IMR-90 (cell line): ENCODE results near the gene CCDC69. TPM values are rescaled to one million over a fixed set of nuclear protein-coding genes. Genes with fewer than 3 reads are reported as not detected.

Experiments used
- ATAC-seq: fragments of 200-7000 bp; cut with Tn5 transposase; 2 replicates; pipeline ENCODE4 v1.9.1; 2020; ENCODE audit warnings: low read depth, mild to moderate bottlenecking, moderate library complexity
- BruUV-seq: library from RNA; stranded (reverse); fragments of 400-500 nt; replicated peaks from 2 replicates; lab custom pipeline; 2021; lab: Mats Ljungman, UMichigan
- CTCF ChIA-PET: fragments of 300-600 bp; formaldehyde crosslinking; extraction: SDS; loops from one replicate; lab custom pipeline; 2021; ENCODE audit warnings: antibody characterized with exemption; lab: Yijun Ruan, JAX
- POLR2A ChIA-PET: fragments of 300-600 bp; sonication (Branson Sonifier 250); formaldehyde crosslinking; loops from one replicate; lab custom pipeline; 2022; ENCODE audit warnings: antibody characterized with exemption; ENCODE audit not compliant: unreplicated experiment; lab: Charles Lee
- DNase-seq: peaks from one replicate; pipeline ENCODE4 v3.0.0; 2013
- H2AFZ ChIP-seq: replicated peaks from 2 replicates; pipeline ENCODE3; 2013; ENCODE audit warnings: low read length, mild to moderate bottlenecking; ENCODE audit not compliant: poor library complexity
- H2AK5ac ChIP-seq: 2 replicates; pipeline ENCODE4 v1.6.1; 2013; ENCODE audit warnings: low read depth, low read length, inconsistent platforms
- H2AK9ac ChIP-seq: replicated peaks from 2 replicates; pipeline ENCODE3; 2013; ENCODE audit warnings: mild to moderate bottlenecking, low read depth, low read length, moderate library complexity; ENCODE audit not compliant: poor library complexity
- H2BK120ac ChIP-seq: 2 replicates; pipeline ENCODE4 v1.6.1; 2013; ENCODE audit warnings: low read depth, low read length, inconsistent platforms
- H2BK15ac ChIP-seq: 3 replicates; pipeline ENCODE4 v1.6.1; 2013; ENCODE audit warnings: low read depth, low read length, inconsistent platforms
- H2BK20ac ChIP-seq: 2 replicates; pipeline ENCODE4 v1.6.1; 2013; ENCODE audit warnings: low read depth, mild to moderate bottlenecking, inconsistent platforms, low read length, moderate library complexity
- H2BK5ac ChIP-seq: 2 replicates; pipeline ENCODE4 v1.6.1; 2013; ENCODE audit warnings: mild to moderate bottlenecking, low read depth, low read length, inconsistent platforms; ENCODE audit not compliant: poor library complexity, severe bottlenecking
- H3K14ac ChIP-seq: replicated peaks from 2 replicates; pipeline ENCODE4 v1.6.1; 2013; ENCODE audit warnings: low read depth, low read length, inconsistent platforms
- H3K18ac ChIP-seq: 2 replicates; pipeline ENCODE4 v1.6.1; 2013; ENCODE audit warnings: low read depth, low read length, control low read depth
- H3K23ac ChIP-seq: 2 replicates; pipeline ENCODE4 v1.6.1; 2013; ENCODE audit warnings: low read depth, low read length, inconsistent platforms
- H3K27ac ChIP-seq: 2 replicates; pipeline ENCODE4 v1.5.1; 2013; ENCODE audit warnings: mild to moderate bottlenecking, control low read depth, low read length; ENCODE audit not compliant: insufficient read depth
- H3K27me3 ChIP-seq: 2 replicates; pipeline ENCODE4 v1.6.1; 2013; ENCODE audit warnings: low read length; ENCODE audit not compliant: control insufficient read depth, insufficient read depth
- H3K36me3 ChIP-seq: 2 replicates; pipeline ENCODE4 v1.6.1; 2013; ENCODE audit warnings: low read length, mixed read lengths; ENCODE audit not compliant: control insufficient read depth, insufficient read depth
- H3K4ac ChIP-seq: 2 replicates; pipeline ENCODE4 v1.6.1; 2013; ENCODE audit warnings: low read depth, low read length, inconsistent platforms
- H3K4me1 ChIP-seq: 2 replicates; pipeline ENCODE4 v1.6.1; 2013; ENCODE audit warnings: low read length, mixed read lengths; ENCODE audit not compliant: control insufficient read depth, insufficient read depth
- H3K4me2 ChIP-seq: 2 replicates; pipeline ENCODE4 v1.6.1; 2013; ENCODE audit warnings: low read depth, mild to moderate bottlenecking, control low read depth, low read length, moderate library complexity
- H3K4me3 ChIP-seq: 2 replicates; pipeline ENCODE4 v1.5.1; 2013; ENCODE audit warnings: low read depth, mild to moderate bottlenecking, control low read depth, low read length, moderate library complexity; ENCODE audit not compliant: insufficient read depth
- H3K56ac ChIP-seq: 2 replicates; pipeline ENCODE4 v1.6.1; 2013; ENCODE audit warnings: low read length, inconsistent platforms; ENCODE audit not compliant: insufficient read depth; ENCODE audit errors: extremely low read depth
- H3K79me1 ChIP-seq, 2 experiments: 2 replicates each; pipeline ENCODE4 v1.6.1; 2013; ENCODE audit warnings: low read length in 2 of 2, inconsistent platforms in 1 of 2, low read depth in 1 of 2
- H3K9ac ChIP-seq: 2 replicates; pipeline ENCODE4 v1.6.1; 2013; ENCODE audit warnings: low read depth, low read length, control low read depth
- H3K9me1 ChIP-seq: 2 replicates; pipeline ENCODE4 v1.6.1; 2013; ENCODE audit warnings: low read length, inconsistent platforms; ENCODE audit not compliant: insufficient read depth
- H3K9me3 ChIP-seq: 2 replicates; pipeline ENCODE4 v1.6.1; 2013; ENCODE audit warnings: low read length; ENCODE audit not compliant: control insufficient read depth, insufficient read depth
- H4K20me1 ChIP-seq: 2 replicates; pipeline ENCODE4 v1.6.1; 2013; ENCODE audit warnings: low read length, inconsistent platforms; ENCODE audit not compliant: insufficient read depth
- H4K5ac ChIP-seq: 2 replicates; pipeline ENCODE4 v1.6.1; 2013; ENCODE audit warnings: mild to moderate bottlenecking, low read depth, low read length, control low read depth
- H4K8ac ChIP-seq, 2 experiments: 2 replicates each; pipeline ENCODE4 v1.6.1; 2013; ENCODE audit warnings: low read depth in 2 of 2, low read length in 2 of 2, control low read depth in 1 of 2, inconsistent platforms in 1 of 2
- H4K91ac ChIP-seq: 2 replicates; pipeline ENCODE4 v1.6.1; 2013; ENCODE audit warnings: low read depth, low read length, inconsistent platforms; ENCODE audit not compliant: insufficient read depth
- CEBPB ChIP-seq: IDR thresholded peaks from 2 replicates; pipeline ENCODE4 v1.6.1; 2012; ENCODE audit warnings: low read depth, low read length, improper control_type of control experiment
- CHD1 ChIP-seq: IDR thresholded peaks from 2 replicates; pipeline ENCODE4 v1.6.1; 2012; ENCODE audit warnings: low read depth, low read length, improper control_type of control experiment
- CTCF ChIP-seq: conservative IDR thresholded peaks from 2 replicates; pipeline ENCODE4 v1.5.1; 2012; ENCODE audit warnings: mild to moderate bottlenecking, low read depth, low read length, improper control_type of control experiment
- MAZ ChIP-seq: IDR thresholded peaks from 2 replicates; pipeline ENCODE4 v1.6.1; 2012; ENCODE audit warnings: low read depth, mild to moderate bottlenecking, low read length, improper control_type of control experiment, moderate library complexity, borderline replicate concordance
- POLR2A ChIP-seq: IDR thresholded peaks from 2 replicates; pipeline ENCODE4 v1.6.1; 2012; ENCODE audit warnings: mild to moderate bottlenecking, low read depth, low read length
- RAD21 ChIP-seq: IDR thresholded peaks from 2 replicates; pipeline ENCODE4 v1.6.1; 2012; ENCODE audit warnings: low read length, improper control_type of control experiment
- SMC3 ChIP-seq: fragments of 150-350 bp; IDR thresholded peaks from 2 replicates; pipeline ENCODE4 v1.6.1; 2016; ENCODE audit warnings: low read depth, mild to moderate bottlenecking, antibody characterized with exemption, low read length, moderate library complexity
- USF2 ChIP-seq: fragments of 150-350 bp; IDR thresholded peaks from 2 replicates; pipeline ENCODE4 v1.6.1; 2017; ENCODE audit warnings: mild to moderate bottlenecking, antibody characterized with exemption, low read length, low read depth
- WGBS, 2 experiments: methylation state at CpG; one replicate each; pipeline versions ENCODE4 v1.1.5 to v1.1.7; 2013; ENCODE audit warnings: missing lambda C conversion rate in 2 of 2; ENCODE audit not compliant: insufficient read length in 1 of 2; ENCODE audit errors: extremely low coverage in 2 of 2; 5-methylcytosine and 5-hydroxymethylcytosine counted together
- dilution Hi-C: fragments of 300-500 bp; cut with HindIII; formaldehyde crosslinking; loops from one replicate; pipeline ENCODE4 v1.14.3; 2018; ENCODE audit warnings: low sequenced_read_pairs; ENCODE audit not compliant: unreplicated experiment
- in situ Hi-C: fragments of 300-500 bp; cut with MboI; formaldehyde crosslinking; loops from 3 replicates; pipeline ENCODE4 v1.14.3; 2019; ENCODE audit warnings: low sequenced_read_pairs, inconsistent platforms, mixed read lengths
- intact Hi-C: fragments of 100-400 bp; cut with micrococcal nuclease; formaldehyde crosslinking; loops from 2 replicates; pipeline ENCODE4 v1.10.0; 2022
- polyA plus RNA-seq, 3 experiments: library from polyadenylated mRNA; depleted of rRNA; stranded (reverse); fragments of >200 nt; gene quantifications; 2 replicates each; pipeline ENCODE4 v1.2.3, GENCODE V29; 2012; ENCODE audit warnings: low replicate concordance in 1 of 3
- total RNA-seq: library from RNA; depleted of rRNA; stranded (reverse); fragments of >200 nt; gene quantifications from 2 replicates; pipeline ENCODE4 v1.2.3, GENCODE V29; 2012

Gene CCDC69
- total and polyA plus RNA-seq, 2 of the 4 experiments (the other 2 are of a cell fraction) = 0.36 to 0.48 TPM

- H2BK120ac ChIP-seq = no peak overlapping the region
- H4K20me1 ChIP-seq = no peaks in the 10 kb centered on the region; the same call in 1 of the 2 replicates
- no peak overlapping the region for H3K4ac ChIP-seq
- WGBS, 2 experiments = 71% methylated on average over 1 of the region's 7 CpGs; no CpG with 5 or more reads in 1 of the 2 experiments
- H3K56ac ChIP-seq = no peak overlapping the region
- H2AK9ac ChIP-seq = no peak overlapping the region
- in situ Hi-C loops (no loop called here), dilution Hi-C loops (no loop called here), intact Hi-C loops (loop anchor here (5.0 kb wide), 1 partner anchor 37 kb away; no protein-coding TSS in a partner anchor)
- H2AK5ac ChIP-seq = no peak overlapping the region
- H3K4me2 ChIP-seq = no peak overlapping the region
- TF ChIP-seq MAZ (no peak), CEBPB (no peak), USF2 (no peak), POLR2A (no peak), CHD1 (no peak), RAD21 (no peak), CTCF (0 out of 2 replicates have a peak, but pooled peaks have one; percentile 19), SMC3 (no peak)
- H4K8ac ChIP-seq = no peak overlapping the region
- no peak overlapping the region for H4K91ac ChIP-seq
- no peaks in the 10 kb centered on the region for H3K9me3 ChIP-seq
- no peak overlapping the region for H3K27ac ChIP-seq
- DNase-seq = no peak
- H3K18ac ChIP-seq = no peak overlapping the region
- no peaks in the 10 kb centered on the region for H3K36me3 ChIP-seq
- H2BK20ac ChIP-seq = no peak overlapping the region
- no peak overlapping the region for H3K14ac ChIP-seq
- CTCF ChIA-PET = no interaction called here
- POLR2A ChIA-PET = no interaction called here
- no peak overlapping the region for H3K23ac ChIP-seq
- H3K27me3 ChIP-seq = peaks cover 2% of the 10 kb centered on the region; the same call in 1 of the 2 replicates
- H3K9ac ChIP-seq = no peak overlapping the region
- no peak overlapping the region for H3K4me3 ChIP-seq
- no TSS peak for BruUV-seq
- no peak overlapping the region for H2AFZ ChIP-seq
- peaks cover 5% of the 10 kb centered on the region for H3K4me1 ChIP-seq
- H3K9me1 ChIP-seq = peaks cover 7% of the 10 kb centered on the region; the same call in 1 of the 2 replicates
- H2BK5ac ChIP-seq = no peak overlapping the region
- no peaks in the 10 kb centered on the region for H3K79me1 ChIP-seq
- H2BK15ac ChIP-seq = no peak overlapping the region
- ATAC-seq = no peak
- no peak overlapping the region for H4K5ac ChIP-seq
Observed at GRCh38 chr5:151219789-151220188, 4.1 kb downstream of the CCDC69 start.
